Measurements from ENCODE around the gene PAPPA.

The PAPPA gene

DNA sequence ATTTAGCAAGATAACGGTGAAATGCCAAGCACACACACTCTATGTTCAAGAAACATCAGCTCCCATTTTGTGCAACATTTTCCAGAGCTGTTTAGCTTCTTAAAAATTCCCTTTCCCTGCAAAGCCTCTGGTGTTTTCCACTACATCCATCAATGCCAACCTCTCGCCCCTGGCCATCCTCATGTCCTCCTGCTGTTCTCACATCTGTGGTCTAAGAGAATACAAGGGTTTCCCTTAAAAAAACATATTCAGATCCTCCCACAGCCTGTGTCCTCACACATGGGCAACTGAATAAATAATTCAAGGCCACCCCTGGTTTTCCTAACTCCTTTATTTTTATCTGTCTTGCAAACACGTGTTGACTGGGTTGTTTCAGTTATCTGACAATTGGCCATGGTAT lies 70.3 kb downstream of the PAPPA start:
- DNase-seq (ENCODE audit: low read depth), result no peak

DNA sequence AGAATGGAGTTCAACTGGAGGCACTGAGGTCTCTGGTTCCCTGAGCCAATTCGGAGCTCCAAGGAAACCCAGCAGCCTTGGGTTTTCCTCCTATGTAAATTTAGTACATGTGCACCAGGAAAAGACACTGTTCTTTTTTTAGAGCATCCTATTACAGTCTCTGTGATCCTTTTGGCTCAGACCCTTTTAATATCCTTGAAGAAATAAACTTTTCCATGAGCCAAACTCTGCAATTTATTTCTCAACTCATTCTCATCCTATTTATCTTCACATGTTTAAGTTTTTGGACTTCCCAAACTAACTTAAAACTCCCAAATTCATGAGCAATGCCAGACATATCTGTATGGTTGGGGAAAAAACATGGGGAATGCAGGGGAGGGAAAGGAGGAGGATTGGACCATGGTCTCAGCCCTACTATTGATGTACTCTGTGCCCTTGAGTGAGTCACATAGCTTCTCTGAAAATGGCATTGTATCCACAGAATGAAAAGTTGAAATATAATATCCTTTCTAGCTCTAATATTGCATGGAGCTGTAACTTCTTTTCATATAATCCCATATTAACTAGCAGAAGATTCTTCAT lies 76.6 kb downstream of the PAPPA start:
- no peak for DNase-seq (ENCODE audit: low read depth)

DNA sequence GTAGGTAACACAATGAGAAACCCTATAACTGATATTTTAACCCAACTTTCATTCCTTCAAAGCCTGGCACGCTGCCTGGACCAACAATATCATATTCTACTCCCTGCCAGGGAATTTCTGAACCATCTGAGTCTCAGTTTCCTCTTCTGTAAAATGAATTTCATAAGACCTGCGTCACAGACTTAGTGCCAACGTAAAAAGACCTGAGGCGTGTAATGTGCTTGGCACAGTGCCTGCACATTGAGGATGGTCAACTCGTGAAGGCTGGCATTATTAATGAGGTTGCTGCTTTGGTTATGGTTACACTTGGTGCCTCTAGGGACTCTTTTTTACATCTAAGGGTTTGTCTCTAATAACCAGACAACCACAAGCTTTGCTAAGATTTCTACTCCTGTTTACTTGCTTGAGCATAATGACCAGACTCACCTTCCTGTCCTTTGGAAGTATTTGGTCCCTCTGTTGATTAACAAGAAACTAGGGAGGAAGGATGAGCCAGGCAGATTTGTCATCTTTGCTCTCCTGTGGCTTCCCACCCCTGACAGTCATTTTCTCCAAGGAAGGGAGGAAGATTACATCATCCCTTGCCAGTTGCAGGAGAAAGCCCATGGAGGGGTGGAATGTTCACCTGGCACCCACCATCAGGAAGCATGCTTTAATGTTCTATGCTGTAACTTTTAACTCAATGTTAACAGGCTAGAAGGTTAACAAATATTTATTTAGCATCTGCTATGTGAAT lies 79.0 kb downstream of the PAPPA start:
- no peak for DNase-seq (ENCODE audit: low read depth)

DNA sequence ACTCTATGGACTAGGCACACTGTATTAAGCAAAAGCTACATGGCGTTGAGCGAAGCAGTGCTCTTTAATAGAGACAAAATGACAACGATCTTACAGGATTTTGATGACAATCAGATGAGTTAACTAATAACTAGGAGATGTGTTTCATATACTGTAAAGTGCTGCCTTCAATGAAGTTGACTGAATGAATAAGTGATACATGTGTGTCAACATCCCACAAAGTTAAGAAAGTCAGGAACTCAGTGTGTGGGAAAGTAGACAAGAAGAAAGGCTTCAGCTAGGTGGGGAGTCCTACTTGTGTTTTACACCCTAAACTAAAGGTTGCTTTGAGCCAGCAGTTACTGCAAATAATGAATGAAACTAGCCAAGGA lies 79.6 kb downstream of the PAPPA start:
- DNase-seq (ENCODE audit: low read depth), result no peak

DNA sequence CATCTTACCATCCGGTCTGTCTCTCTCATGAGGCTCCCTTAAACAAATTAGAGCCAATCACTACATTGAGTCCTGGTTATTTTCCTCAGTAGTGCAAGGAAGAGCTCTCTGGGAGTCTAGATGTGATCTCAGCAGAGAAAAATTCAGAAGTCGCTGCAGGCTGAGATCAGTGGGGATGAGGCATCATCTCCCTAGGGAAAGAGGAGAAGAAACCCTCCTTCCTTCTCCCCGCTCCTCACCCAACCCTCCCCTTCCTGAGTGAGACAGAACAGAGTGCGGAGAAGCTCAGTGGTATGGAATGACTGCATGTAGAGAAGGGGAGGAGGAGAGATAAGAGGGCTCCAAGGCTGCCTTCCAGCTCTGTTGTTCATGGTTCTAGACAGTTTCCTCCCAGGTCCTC lies 80.5 kb downstream of the PAPPA start:
- no peak for DNase-seq (ENCODE audit: low read depth)

DNA sequence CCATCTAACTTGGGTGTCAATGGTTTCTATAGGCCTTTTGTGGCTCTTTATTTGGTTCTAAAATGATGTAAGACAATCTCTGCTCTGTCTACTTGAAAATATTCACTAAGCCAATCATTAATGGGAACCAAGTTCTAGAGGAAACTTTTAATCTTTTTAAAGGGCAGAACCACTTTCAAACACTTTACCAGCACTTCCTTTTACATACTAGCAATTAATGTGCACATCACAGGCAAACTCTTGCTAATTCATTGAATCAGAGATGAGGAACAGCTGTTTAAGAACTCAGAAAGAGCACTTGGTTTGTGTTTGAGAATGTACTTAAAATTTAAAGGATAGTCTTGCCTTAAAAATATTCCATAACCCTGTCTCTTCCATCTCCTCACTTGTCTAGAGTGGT lies 83.4 kb downstream of the PAPPA start:
- no peak for DNase-seq (ENCODE audit: low read depth)

DNA sequence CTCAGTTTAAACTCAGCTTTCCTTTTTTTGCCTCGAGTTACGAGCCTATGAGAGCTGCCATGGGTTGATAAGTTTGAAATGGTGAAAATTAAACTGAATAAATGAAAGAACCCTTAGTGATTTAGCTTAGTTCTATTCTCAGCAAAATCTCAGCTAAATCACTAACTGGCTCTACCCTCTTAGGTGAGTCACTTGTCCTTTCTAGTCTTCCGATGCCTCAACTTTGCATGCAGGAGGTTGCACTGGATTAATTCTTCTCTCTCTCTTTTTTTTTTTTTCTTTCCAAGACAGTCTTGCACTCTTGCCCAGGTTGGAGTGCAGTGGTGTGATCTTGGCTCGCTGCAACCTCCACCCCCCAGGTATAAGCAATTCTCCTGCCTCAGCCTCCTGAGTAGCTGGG lies 83.9 kb downstream of the PAPPA start:
- DNase-seq (ENCODE audit: low read depth), result no peak

DNA sequence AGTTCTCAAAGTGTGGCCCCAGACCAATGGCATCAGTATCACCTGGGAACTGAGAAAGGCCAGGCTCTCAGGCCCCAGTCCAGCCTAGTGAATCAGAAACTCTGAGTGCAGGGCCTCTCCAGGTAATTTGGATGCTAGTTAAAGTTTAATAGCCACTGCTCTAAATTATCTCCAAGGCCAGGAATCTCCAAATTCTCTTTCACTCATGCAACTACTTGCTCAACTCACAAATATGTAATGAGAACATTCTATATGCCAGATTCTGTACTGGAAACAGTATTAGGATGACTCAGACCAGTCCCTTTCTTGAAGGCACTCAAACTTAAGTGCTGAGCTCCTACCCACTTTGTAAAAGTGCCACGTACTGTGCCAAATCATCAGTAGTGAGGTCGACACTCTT lies 84.6 kb downstream of the PAPPA start:
- no peak for DNase-seq (ENCODE audit: low read depth)

DNA sequence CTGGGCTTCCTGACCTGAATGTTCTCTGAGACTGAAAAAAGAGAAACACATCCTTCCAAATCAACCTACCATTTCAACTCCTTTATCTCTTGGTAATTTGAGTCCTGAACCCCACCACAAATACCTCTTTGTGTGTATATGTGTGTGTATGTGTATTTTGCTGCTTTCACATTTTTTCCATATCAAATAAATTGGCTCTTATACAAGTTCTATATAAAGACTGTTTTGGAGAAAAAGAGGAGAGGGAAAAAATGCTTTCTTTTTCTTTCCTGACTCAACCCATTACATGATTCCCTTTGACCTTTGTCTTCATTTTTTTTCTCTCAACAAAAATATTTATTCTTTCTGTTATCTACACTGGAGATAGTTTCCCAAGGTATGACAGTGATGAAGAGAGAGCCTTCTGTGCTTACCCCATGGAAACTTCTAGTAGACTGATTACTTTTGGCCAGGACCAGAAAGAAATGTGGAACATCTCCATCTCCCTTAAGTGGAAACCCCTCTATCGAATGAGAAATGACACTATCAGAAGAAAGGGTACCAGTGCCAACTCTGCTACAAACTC lies 85.3 kb downstream of the PAPPA start:
- DNase-seq (ENCODE audit: low read depth), result no peak

DNA sequence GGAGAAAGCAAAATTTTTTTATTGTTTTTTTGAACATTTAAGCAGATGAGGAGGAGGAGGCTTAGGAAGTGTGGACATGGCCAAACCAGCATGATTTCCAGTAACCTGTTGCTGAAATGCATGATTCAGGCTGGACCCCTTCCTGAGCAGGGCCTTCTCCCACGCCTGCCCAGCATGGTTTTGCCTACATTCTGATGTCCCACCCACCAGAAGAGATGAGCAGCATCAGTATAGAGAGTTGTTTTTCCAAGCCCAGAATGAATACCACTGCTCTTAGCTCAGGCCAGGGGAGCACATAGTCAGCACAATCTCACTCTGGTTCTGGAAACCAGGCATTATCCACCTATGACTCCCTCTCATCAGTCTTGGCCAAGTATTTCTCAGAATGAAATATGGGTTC lies 90.1 kb downstream of the PAPPA start:
- no peak for DNase-seq (ENCODE audit: low read depth)

DNA sequence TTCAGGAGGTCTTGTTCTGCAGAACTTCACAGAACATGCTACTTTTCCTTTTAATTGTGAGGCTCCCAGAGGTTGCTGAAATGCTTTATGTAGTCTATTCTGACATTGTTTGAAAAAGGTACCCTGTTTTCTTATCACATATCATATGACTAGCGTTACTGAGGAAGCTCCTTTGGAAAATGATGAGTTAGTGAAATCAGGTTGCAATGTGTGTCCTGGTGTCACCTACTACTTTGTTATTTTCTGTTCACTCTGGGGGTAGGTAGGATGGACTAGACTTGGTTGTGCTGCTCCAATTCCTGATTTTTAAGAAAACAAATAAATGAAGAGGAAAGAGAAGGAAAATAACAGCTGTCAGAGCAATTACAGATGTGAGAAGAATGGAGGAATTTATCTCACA lies 93.7 kb downstream of the PAPPA start:
- DNase-seq (ENCODE audit: low read depth), result no peak

DNA sequence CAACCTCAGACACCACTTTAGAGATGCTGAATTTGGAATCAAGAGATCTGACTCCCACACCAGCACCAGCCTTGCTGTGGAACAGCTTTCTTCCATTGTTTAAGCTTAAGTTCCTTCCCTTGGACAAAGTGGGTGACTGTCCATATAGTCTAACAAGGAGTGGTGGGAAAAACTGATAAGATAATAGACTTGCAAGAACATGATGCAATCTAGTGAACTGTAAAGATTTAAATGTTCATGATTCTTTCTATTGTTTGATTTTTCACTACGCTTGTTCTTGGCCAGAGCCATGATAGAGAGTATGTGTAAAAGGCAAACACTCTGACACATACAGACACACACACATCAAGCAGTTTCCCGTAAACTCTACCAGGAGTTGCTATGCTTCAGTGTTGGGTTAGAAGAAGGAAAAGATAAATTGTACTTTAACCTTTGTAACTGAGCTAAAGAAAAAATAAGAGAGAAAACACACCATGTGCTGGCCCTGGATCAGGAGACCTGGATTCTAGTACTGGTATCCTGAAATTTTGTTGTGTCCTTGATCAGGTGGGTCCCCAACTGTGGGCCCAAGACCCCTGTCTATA lies 94.3 kb downstream of the PAPPA start:
- no peak for DNase-seq (ENCODE audit: low read depth)

DNA sequence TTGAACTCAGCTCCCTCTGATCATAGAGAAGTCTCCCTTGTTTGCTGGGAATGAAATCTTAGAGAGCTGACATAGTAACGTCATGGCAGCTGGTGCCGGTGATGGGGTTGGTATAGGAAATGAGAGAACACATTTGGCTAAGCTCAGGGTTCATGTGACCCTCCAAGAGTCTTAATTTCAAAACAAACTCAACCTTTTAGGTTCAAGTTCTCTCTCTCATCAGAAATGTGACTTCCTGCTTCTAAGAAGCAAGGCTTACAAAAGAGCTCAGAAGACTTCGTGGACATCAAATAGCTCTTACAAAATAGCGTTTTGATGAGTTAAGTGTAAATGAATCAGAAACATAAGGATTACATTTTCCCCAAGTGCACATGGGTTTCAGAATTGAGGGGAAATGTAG lies 97.3 kb downstream of the PAPPA start:
- no peak for DNase-seq (ENCODE audit: low read depth)

DNA sequence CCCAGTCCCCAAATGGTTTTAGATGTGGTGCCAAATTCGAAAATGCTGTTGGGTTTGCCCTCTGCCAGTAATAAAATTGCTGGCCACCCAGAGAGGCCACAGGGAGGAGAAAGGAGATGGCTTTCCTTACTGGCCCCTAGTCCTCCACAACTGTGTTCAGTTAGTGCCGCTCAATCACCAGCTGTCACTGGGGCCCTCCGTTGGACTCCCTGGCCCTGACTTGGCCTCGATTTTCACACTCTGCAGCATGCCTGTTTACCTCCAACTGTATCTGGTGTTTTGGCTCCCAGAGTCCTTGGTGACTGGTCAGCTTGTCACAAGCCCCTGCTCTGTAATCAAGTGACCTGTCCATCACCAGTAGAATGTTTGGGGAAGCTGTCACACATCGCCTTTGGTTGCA lies 97.8 kb downstream of the PAPPA start:
- no peak for DNase-seq (ENCODE audit: low read depth)

DNA sequence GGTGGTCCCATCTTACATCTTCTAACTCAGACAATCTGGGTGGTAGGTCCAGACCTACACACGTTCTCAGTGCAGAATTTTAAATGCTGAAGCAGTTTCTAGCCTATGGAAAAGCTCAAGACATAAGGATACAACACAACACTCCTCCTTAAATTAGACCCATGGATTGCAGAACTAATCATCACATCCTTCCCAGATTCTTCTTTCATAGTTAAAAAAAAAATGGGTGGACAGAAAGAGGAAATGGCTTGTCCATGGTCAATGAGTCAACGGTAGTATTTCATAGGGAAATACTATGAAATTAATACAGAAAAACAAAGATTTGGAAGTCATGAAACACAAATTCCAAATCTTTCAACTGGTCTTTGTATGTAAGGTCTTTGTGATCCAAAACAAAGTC lies 106.9 kb downstream of the PAPPA start:
- DNase-seq (ENCODE audit: low read depth), result no peak

DNA sequence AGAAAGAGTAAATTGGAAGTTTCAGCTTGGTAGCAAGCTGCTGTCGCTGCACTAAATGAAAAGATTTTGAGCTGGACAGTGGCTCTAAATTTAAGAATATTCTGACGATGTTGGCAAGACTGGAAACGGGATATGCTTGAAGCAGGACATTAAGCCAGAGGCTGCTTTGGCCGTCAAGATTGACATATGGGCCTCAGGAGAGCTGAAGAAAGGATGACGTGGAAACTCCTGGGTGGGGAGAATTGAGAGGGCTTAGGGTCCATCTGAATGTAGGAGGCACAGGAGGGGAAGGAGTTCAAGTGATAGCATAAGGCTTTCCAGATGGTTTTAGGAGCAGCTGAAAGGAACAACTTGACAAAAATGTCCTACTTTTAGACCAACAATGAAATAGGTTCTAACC lies 108.9 kb downstream of the PAPPA start:
- DNase-seq (ENCODE audit: low read depth), result no peak

DNA sequence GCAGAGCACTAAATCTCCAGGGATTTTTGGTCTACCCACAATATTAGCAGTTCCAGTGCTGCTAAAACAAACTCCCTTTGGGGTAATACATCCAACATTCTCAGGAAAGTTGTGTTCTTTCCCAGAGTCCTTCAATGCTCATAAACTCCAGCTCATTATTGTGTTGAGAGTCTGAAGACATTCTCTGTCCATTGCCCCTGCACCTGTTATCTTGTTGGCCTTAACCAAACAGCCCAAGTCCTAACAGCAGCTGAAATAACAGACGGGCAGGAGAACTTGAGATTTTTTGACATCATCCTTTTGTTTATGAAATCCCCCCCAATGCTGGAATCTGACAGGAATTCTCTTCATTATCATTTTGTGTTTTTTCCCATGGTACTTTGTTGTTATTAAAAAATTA lies 110.8 kb downstream of the PAPPA start:
- no peak for DNase-seq (ENCODE audit: low read depth)

DNA sequence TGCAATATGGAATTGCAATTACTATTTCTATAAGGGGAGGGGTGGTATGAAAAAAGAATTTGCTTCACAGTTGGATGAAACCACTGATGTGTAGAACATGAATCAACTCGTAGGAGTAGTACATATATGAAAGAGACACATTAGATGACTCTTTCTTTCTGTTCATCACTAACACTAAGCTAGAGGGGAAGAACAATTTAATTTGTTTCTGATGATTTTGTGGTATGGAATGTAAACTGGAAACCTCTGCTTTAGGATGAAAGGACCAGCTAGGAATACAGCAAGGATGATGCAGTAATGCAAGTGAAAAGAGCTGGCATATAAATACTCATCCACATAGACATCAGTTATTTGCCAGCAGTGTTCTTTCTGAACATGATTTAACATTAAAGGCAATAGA lies 113.4 kb downstream of the PAPPA start:
- DNase-seq (ENCODE audit: low read depth), result no peak

DNA sequence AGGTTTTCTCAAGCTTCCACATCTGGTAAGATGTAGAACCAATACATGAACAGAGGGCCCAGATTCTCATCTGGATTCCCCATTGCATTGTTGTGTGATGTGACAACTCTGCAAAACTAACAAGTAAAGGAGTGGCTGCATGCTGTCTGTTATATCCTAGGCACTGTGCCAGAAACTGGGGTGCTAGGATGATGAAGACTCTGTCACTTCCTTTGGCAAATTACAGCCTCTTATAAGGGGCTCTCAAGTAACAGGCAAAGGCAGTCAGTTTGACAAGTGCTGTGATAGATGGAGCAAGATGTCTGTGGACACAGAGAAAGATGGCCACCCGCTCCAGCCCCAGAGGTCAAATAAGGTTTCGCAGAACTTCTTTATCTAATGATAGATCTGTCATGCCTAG lies 115.7 kb downstream of the PAPPA start:
- DNase-seq (ENCODE audit: low read depth), result no peak

DNA sequence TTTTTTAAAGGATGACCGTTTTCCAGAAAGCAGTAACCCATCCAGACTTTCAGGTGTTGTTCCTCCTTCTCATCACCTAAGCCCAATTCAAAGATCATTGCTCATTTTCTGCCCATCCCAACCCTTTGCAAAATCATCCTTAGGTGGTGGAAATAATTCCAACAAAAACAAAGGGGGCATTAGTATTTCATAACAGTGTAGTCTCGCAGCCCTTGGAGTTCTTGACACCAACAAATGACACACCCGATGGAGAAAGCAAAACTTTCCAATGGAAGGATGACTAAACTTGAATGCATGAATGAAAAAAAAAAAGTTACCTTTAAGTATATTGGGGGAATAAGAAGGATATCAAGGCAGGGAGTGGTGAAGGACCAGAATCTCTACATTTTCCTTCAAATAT lies 117.0 kb downstream of the PAPPA start:
- DNase-seq (ENCODE audit: low read depth), result no peak

DNA sequence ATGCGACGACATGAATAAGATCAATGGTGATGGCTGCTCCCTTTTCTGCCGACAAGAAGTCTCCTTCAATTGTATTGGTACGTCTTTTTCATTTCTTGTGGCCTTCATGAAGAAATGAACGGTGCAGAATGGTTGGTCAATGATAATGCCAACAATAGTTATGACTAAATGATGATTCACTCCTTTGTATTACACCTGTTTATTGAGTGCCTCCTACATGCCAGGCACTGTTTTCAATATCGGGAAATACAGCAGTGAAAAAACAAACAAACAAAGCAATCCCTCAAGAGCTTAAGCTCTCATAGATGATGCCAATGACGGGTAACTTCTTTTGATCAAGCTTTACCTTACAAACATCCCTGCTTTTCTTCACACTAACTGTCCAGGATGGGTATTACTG lies 117.7 kb downstream of the PAPPA start:
- no peak for DNase-seq (ENCODE audit: low read depth)

DNA sequence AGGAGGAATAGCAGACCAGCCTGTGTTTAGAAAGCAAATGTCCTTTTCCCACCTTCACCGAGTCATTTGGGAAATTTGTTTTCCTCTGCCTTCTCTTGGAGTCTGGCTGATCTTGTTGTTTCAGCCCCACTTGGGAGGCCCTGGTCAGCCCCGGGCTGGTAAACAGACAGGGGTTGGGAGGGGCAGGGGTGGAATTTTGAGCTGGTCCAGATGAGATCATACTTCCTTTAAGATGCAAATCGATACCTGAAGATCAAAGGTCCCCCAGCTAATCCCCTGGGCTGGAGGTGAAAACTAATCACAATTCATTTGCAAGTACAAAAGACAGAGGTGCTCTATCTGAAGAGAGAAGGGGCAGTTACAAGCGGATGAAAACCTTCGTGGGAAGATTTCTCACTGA lies 118.4 kb downstream of the PAPPA start:
- DNase-seq (ENCODE audit: low read depth), result no peak

DNA sequence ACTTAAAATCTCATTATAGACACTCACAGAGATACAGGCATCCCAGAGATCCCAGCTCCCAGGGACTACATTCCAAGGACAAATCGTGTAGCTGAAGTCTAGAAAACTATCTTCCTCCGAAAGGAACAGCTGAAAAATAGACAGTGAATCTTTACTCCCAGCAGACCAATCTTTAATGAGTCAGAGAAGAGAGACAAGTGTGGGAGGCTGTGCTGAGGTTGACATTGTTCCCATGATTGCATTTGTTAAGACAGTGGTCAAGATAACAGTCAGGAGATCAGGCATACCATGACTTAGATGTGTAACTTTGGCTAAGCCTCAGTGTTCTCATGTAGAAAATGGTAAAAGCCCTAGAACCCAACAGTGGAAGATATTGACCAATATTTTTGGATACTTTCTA lies 120.7 kb downstream of the PAPPA start:
- no peak for DNase-seq (ENCODE audit: low read depth)

Data from activated T-cell treated with anti-CD3 and anti-CD28 coated beads for 1 hour (primary cell).